GM18526 (cell line): ENCODE measurements around the gene OR4X2.

Experiments used
- POLR2A ChIP-seq: IDR thresholded peaks from 3 replicates; pipeline ENCODE4 v1.6.1; 2011; ENCODE audit not compliant: insufficient read length; ENCODE audit errors: extremely low read depth

The OR4X2 gene, protein sequence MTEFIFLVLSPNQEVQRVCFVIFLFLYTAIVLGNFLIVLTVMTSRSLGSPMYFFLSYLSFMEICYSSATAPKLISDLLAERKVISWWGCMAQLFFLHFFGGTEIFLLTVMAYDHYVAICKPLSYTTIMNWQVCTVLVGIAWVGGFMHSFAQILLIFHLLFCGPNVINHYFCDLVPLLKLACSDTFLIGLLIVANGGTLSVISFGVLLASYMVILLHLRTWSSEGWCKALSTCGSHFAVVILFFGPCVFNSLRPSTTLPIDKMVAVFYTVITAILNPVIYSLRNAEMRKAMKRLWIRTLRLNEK

DNA sequence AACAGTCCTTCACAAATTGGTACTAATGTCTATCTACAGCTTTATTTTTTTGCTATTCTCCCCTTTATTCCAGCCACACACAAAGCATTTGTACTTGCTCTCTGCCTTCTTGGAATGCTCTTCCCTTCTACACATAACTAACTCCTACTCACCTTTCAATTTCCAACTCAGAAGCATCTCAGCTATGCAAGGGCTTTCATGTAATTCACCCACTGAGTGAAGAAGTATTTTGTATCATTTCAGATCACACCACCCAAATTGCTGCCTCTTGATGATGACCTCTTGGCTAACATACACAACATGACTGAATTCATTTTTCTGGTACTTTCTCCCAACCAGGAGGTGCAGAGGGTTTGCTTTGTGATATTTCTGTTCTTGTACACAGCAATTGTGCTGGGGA lies at the start of gene OR4X2:
OR4X2 (plus strand) TSS at position 301 of the 400 bp plus-strand sequence; CDS start at position 301, 0 bp downstream.
- TF ChIP-seq POLR2A = no peak

DNA sequence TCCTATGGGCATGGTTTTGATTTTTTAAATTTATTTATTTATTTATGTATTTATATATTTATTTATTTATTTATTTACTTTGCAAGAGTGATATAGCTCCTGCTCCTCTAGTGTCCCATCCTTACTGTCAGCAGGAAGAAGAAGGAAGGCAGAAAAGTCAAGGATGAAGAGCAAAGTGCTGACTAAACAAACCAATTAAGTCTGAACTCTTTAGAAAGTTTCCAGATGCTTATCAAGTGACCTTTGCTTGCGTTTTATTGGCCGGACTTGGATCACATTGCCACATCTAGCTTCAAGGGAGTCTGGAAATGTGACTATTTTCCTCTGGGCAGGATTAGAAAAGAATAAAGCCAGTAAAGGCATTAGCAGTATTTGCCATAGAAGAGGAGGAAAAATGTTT lies 37.0 kb upstream of the OR4X2 start:
- TF ChIP-seq POLR2A = no peak

DNA sequence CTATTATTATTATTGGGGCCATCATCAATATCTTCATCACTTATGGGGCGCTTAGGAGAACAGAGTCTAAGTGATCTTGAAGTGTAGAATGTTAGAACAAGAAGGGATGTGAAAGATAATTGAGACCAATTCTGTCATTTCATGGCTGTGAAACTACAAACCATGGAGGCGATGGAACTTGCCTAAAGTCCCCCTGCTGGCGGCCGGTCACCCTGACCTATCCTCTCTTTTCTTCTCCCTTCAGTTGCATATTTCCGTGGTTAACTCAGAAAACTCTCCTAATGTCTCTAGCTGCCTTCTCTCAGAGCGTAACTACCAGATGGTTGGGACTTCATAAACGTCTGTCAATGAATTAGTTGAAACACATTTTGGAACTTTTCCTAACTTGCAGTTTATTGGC lies 34.9 kb upstream of the OR4X2 start:
- TF ChIP-seq POLR2A = no peak

DNA sequence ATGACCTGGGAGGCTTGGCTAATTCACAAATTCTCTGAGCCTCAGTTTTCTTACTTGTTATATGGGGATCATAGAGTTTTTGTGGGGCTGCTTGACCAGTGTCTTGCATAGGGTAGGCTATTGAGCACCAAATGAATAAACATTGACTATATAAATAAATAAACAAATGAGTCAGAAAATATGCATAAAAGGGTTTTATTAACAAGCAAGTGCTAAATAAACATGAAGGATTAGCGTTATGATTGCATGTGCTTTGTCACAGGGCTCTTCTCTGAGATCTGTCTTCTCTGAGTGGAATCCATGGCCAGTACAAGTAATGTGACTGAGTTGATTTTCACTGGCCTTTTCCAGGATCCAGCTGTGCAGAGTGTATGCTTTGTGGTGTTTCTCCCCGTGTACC lies 28.4 kb upstream of the OR4X2 start, which contains the start of gene OR4B1:
OR4B1 (plus strand) TSS at position 301 of the 400 bp plus-strand sequence; CDS start at position 301, 0 bp downstream.
- no peak for TF ChIP-seq POLR2A

DNA sequence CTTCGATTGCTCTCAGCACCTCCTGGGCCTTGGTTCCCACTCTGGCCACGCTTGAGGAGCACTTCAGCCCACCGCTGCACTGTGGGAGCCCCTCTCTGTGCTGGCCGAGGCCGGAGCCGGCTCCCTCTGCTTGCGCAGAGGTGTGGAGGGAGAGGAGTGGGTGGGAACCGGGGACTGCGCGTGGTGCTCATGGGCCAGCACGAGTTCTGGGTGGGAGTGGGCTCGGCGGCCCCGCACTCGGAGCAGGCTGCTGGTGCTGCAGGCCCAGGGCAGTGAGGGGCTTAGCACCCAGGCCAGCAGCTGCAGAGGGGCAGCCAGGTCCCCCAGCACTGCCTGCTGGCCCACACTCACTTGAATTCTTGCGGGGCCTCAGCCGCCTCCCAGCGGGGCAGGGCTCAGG lies 16.1 kb upstream of the OR4X2 start:
- TF ChIP-seq POLR2A = no peak

DNA sequence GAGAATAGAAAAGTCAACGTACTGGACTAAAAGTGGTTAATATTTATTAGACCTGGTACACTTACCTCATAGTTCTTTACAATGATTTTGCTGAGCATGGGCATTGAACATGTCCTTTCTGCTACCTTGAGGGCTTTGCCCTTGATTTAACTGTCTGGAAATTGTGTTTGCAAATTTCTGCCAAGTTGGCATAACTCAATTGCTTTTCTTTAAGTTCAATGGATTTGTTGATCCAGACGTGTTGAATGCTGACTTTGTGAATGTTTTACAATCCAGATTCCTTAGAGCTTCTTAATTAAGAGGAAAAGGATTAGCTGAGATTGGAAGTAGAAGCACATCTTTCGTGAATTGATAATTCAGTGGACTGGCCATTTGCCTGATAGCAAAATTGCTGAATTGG lies 7.2 kb upstream of the OR4X2 start:
- no peak for TF ChIP-seq POLR2A

DNA sequence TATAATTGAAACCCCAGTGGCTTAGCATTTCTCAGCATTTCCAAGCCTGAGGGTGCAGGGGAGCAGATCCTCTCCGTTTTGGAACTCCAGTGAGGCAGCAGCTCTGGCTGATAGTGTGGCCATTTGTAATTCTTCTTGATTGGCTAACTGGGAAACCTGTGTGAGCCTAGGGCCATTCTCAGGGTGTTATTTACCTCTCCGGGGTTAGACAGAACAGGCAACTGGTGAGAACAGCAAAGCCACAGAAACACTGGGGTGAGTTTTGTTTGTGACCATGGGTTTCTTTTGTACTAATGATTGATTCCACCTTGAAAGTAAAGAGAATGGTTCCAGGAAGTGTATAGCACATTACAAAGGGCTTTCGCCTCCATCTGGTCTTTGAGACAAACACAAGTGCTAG lies 2.4 kb upstream of the OR4X2 start:
- TF ChIP-seq POLR2A = no peak

DNA sequence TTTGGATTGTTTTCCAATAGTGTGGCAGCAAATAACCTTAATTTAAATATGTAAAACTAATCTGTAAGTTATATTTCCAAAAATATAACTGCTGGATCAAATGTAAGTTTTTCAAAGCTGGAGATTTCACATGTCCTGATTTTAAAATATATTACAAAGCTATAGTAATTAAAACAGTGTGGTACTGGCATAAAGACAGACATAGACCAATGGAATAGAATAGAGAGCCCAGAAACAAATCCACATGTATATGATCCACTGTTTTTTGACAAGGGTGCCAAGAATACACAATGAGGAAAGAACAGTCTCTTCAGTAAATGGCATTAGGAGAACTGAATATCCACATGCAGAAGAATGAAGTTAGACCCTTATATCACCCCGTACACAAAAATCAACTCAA lies 4.0 kb downstream of the OR4X2 start:
- no peak for TF ChIP-seq POLR2A

DNA sequence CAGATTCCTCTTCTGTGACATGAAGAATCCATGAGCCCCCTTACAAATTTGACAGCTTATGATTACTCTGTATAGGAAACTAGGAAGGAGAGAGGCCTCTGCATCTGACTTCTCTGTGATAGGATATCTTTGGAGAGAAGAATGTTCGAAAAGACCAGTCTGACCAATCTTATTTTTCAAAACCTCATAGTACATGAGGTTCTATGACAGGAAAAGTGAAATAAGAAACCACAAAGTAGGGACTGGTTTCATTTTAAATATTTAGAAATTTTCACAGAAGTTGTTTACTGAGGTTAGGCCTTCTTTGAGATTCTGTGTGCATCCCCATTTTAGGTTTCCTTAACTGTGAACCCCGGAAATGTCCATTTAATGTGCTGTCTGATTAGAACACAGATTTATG lies 16.7 kb downstream of the OR4X2 start:
- TF ChIP-seq POLR2A = no peak

DNA sequence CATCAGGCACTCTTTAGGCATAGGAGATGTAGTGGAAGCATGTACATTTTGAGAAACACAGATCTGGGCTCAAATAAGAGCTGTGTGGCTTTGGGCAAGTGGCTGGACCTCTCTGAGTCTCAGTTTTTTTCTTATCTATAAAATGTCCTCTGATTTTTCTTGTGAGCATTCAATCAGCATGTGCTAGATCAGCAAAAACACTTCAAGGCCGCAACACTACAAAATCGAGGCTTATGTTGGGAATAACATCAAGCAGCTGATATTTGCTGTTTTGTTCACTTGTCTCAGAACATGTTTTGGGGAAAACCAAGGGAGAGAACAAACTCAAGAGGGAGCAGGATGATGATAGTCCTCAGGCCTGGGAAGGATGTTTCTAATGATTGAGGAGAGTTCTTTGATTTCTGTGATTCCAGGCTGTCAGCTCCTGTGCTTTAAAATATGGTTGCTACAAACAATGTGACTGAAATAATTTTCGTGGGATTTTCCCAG lies 18.6 kb downstream of the OR4X2 start, which contains the start of gene OR4X1:
OR4X1 (plus strand) TSS at position 439 of the 489 bp plus-strand sequence; CDS start at position 439, 0 bp downstream.
- no peak for TF ChIP-seq POLR2A

DNA sequence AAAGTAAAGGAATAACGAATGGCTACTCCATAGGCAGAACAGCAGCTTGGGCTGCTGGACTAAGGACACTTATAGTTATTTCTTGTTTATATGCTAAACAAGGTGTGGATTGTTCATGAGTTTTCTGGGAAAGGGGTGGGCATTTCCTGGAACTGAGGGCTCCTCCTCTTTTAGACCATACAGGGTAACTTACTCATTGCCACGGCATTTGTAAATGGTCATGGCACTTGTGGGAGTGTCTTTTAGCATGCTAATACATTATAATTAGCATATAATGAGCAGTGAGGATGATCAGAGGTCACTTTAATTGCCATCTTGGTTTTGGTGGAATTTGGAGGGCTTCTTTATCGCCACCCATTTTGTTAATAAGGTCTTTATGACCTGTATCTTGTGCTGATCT lies 25.7 kb downstream of the OR4X2 start:
- no peak for TF ChIP-seq POLR2A

DNA sequence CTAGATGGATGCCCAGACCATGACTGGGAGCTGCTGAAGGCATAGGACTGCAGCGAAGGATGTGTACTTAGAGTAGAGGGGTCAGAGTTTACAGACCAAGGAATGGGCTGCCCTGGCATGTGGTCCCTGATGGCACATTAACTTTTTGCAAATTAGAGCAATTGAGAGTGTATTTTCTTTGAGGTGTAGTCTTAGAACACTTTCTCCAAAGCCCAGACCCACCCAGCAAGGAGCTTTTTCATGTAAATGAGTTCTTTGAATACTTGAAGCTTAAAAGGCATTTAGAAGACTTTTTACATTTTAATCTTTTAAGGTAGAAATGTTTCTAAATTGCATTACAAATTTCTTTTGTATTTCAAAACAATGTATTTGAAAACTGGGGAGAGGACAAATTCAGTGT lies 27.7 kb downstream of the OR4X2 start:
- TF ChIP-seq POLR2A = no peak
